B cell (primary cell): Measurements from ENCODE around the gene LYZL2. TPM values are rescaled to one million over a fixed set of nuclear protein-coding genes. Genes with fewer than 3 reads are reported as not detected.
"Not testable (repeated sequence)": the region's sequence is repeated elsewhere in the genome, so short reads cannot be mapped to it uniquely, and the experiment has no call there.

Source experiments
- ATAC-seq: fragments of 200-7000 bp; cut with Tn5 transposase; one replicate; pipeline ENCODE4 v1.10.0; 2021; ENCODE audit warnings: low read depth, mild to moderate bottlenecking, moderate number of reproducible peaks, moderate library complexity
- CTCF ChIA-PET: fragments of 350-600 bp; sonication (Branson Sonifier 250); formaldehyde crosslinking; loops from one replicate; lab custom pipeline; 2021; ENCODE audit warnings: antibody characterized with exemption, inconsistent platforms; lab: Charles Lee
- POLR2A ChIA-PET: fragments of 350-600 bp; sonication (Branson Sonifier 250); formaldehyde crosslinking; loops from one replicate; lab custom pipeline; 2021; ENCODE audit warnings: antibody characterized with exemption; lab: Charles Lee
- DNase-seq: peaks from one replicate; pipeline ENCODE4 v3.0.0; 2013
- H2AFZ ChIP-seq: 2 replicates; pipeline ENCODE4 v1.6.1; 2012; ENCODE audit warnings: mild to moderate bottlenecking, low read depth, low read length; ENCODE audit not compliant: insufficient read depth, poor library complexity, severe bottlenecking
- H3K27ac ChIP-seq, 2 donors: 1 replicate in 1 of 2; 2 replicates in 1 of 2; pipeline ENCODE4 v1.5.1; 2012 to 2013; ENCODE audit warnings: low read length in 2 of 2, mild to moderate bottlenecking in 2 of 2, moderate library complexity in 1 of 2
- H3K27me3 ChIP-seq, 4 experiments: fragments of 200-600 bp in 1 of 4; sonication (generic) in 1 of 4; replicated peaks in 1 of 4; 1 replicate in 2 of 4; 2 replicates in 2 of 4; pipeline versions ENCODE4 v1.6.1 to v1.7.0; 2013 to 2016; ENCODE audit warnings: low read length in 3 of 4, mild to moderate bottlenecking in 2 of 4, mixed read lengths in 1 of 4, moderate library complexity in 1 of 4; ENCODE audit not compliant: insufficient read depth in 4 of 4, control insufficient read depth in 3 of 4; ENCODE audit errors: control extremely low read depth in 1 of 4
- H3K36me3 ChIP-seq, 2 experiments: replicated peaks in 1 of 2; 1 replicate in 1 of 2; 2 replicates in 1 of 2; pipeline versions ENCODE4 v1.6.1 to v1.7.1; 2013; ENCODE audit warnings: low read length in 1 of 2; ENCODE audit not compliant: insufficient read depth in 2 of 2, control insufficient read depth in 1 of 2; ENCODE audit errors: control extremely low read depth in 1 of 2, extremely low read depth in 1 of 2
- H3K4me1 ChIP-seq, 2 donors: fragments of 200-600 bp in 1 of 2; sonication (generic) in 1 of 2; 1 replicate in 1 of 2; 2 replicates in 1 of 2; pipeline versions ENCODE4 v1.5.1 to v1.6.1; 2013 to 2017; ENCODE audit warnings: low read length in 2 of 2; ENCODE audit not compliant: control insufficient read depth in 2 of 2, insufficient read depth in 2 of 2
- H3K4me2 ChIP-seq: replicated peaks from 2 replicates; pipeline ENCODE3; 2012; ENCODE audit warnings: mild to moderate bottlenecking, low read depth, low read length; ENCODE audit not compliant: poor library complexity, severe bottlenecking
- H3K4me3 ChIP-seq, 5 experiments: fragments of 200-600 bp in 1 of 5; sonication (generic) in 1 of 5; 1 replicate in 3 of 5; 2 replicates in 2 of 5; pipeline versions ENCODE4 v1.5.1 to v1.7.0; 2011 to 2016; ENCODE audit warnings: low read length in 4 of 5, mild to moderate bottlenecking in 4 of 5, low read depth in 2 of 5, control low read depth in 1 of 5, moderate library complexity in 1 of 5; ENCODE audit not compliant: insufficient read depth in 1 of 5; ENCODE audit errors: control extremely low read depth in 1 of 5, extremely low read depth in 1 of 5
- H3K79me2 ChIP-seq: fragments of 200-600 bp; sonication (generic); one replicate; pipeline ENCODE4 v1.6.0; 2016; ENCODE audit warnings: low read length; ENCODE audit not compliant: control insufficient read depth, insufficient read depth
- H3K9ac ChIP-seq: fragments of 200-600 bp; sonication (generic); 2 replicates; pipeline ENCODE4 v1.6.1; 2017; ENCODE audit warnings: mild to moderate bottlenecking, low read length, moderate library complexity
- H3K9me3 ChIP-seq, 3 donors: one replicate each; pipeline versions ENCODE4 v1.6.1 to v1.7.1; 2013; ENCODE audit warnings: low read length in 2 of 3; ENCODE audit not compliant: control insufficient read depth in 2 of 3, insufficient read depth in 1 of 3; ENCODE audit errors: control extremely low read depth in 1 of 3
- H4K20me1 ChIP-seq: 2 replicates; pipeline ENCODE4 v1.6.0; 2012; ENCODE audit warnings: mild to moderate bottlenecking, low read length; ENCODE audit not compliant: insufficient read depth, control insufficient read depth, poor library complexity, severe bottlenecking
- H3K27ac Mint-ChIP-seq: one replicate; pipeline ENCODE4 v1.8.0; 2021; ENCODE audit warnings: mixed read lengths
- H3K27me3 Mint-ChIP-seq: one replicate; pipeline ENCODE4 v1.8.0; 2021; ENCODE audit warnings: mixed read lengths
- H3K4me1 Mint-ChIP-seq: one replicate; pipeline ENCODE4 v1.8.0; 2021; ENCODE audit warnings: mixed read lengths
- H3K4me3 Mint-ChIP-seq: one replicate; pipeline ENCODE4 v1.8.0; 2021; ENCODE audit warnings: mixed read lengths
- H3K9me3 Mint-ChIP-seq: one replicate; pipeline ENCODE4 v1.8.0; 2022; ENCODE audit warnings: mixed read lengths; ENCODE audit not compliant: insufficient read depth
- WGBS: methylation state at CpG from one replicate; pipeline ENCODE4 v1.1.5; 2013; ENCODE audit warnings: missing lambda C conversion rate; ENCODE audit not compliant: insufficient coverage; 5-methylcytosine and 5-hydroxymethylcytosine counted together
- intact Hi-C: fragments of 100-400 bp; cut with micrococcal nuclease; formaldehyde crosslinking; loops from one replicate; pipeline ENCODE4 v1.10.0; 2022
- polyA plus RNA-seq: library from polyadenylated mRNA; depleted of rRNA; stranded (reverse); fragments of >200 nt; gene quantifications from 2 replicates; pipeline ENCODE4 v1.2.3, GENCODE V29; 2012
- total RNA-seq, 2 donors: library from RNA; stranded (reverse); fragments of 120-200 nt in 1 of 2; gene quantifications; 1 replicate in 1 of 2; 2 replicates in 1 of 2; pipeline versions ENCODE4 v1.2.3 to v1.2.4, GENCODE V29; 2013 to 2022

LYZL2 gene
- total and polyA plus RNA-seq, 2 donors (not counting 1 experiment from before 2014, with no cell fraction given), result not detected

DNA sequence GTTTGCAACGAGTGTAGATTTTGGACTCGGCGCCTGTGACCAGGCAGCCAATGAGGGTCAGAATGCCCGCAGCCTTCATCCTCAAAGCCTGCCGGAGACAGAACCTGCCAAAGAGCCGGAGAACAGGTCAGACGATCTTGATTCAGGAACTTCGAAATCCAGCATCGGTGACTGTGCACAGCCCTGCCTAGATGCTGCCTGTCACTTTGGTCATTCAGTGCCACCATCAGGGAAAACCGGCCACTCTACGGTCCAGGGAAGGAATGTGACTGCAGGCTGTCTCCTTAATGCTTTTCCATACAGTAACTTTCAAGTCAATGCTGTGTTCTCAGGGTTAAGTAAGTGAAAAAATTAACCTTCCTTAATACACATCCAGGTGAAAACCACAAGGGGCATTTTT, 2.7 kb downstream of the LYZL2 start:
- H3K9me3 Mint-ChIP-seq, H3K27ac ChIP-seq, H3K27me3 ChIP-seq, DNase-seq, intact Hi-C loops, H3K4me2 ChIP-seq, H3K9me3 ChIP-seq, H3K36me3 ChIP-seq, H3K4me1 ChIP-seq, H2AFZ ChIP-seq, H3K9ac ChIP-seq, H4K20me1 ChIP-seq, H3K4me3 ChIP-seq, ATAC-seq, CTCF ChIA-PET, H3K27ac Mint-ChIP-seq, H3K79me2 ChIP-seq, POLR2A ChIA-PET, H3K4me1 Mint-ChIP-seq, H3K4me3 Mint-ChIP-seq: not testable (repeated sequence)
- WGBS, result 83% methylated on average over 7 of the region's 11 CpGs
- H3K27me3 Mint-ChIP-seq, result peaks cover 20% of the 10 kb centered on the region

DNA sequence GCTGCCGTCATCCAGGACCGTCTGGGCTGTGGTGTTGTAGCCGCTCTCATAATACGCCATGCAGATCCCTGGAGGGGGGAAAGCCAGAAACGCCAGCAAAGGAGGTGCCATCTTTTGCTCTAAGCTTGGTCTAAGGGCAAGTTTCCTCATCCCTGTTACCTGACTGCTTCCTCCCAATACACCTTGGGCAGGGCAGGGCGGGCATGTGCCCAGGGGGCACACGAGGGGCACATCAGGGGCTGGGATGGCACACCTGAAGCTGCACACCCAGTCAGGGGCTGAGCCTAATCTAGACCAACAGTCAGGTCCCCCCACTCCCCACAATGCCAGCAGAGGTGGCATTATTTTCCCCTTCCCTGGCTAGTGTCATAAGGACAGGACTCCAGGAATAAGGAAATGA, 3.4 kb downstream of the LYZL2 start:
- H3K4me3 ChIP-seq, ATAC-seq, H3K27ac ChIP-seq, H3K4me1 ChIP-seq, H3K27ac Mint-ChIP-seq, intact Hi-C loops, H3K36me3 ChIP-seq, H3K4me3 Mint-ChIP-seq, DNase-seq, H3K27me3 ChIP-seq, H3K4me1 Mint-ChIP-seq, H3K9me3 ChIP-seq, H3K79me2 ChIP-seq, POLR2A ChIA-PET, H3K9me3 Mint-ChIP-seq, H3K9ac ChIP-seq, H4K20me1 ChIP-seq, H2AFZ ChIP-seq, H3K4me2 ChIP-seq: not testable (repeated sequence)
- WGBS, result 93% methylated on average over 5 of the region's 7 CpGs
- CTCF ChIA-PET, result interaction anchor here (0.6 kb wide), 1 partner anchor 606 kb away, joined by 3 read pairs; no protein-coding TSS in a partner anchor
- peaks cover 21% of the 10 kb centered on the region for H3K27me3 Mint-ChIP-seq
